K562 (cell line): Measurements from ENCODE around the gene IQCK. TPM values are rescaled to one million over a fixed set of nuclear protein-coding genes. Genes with fewer than 3 reads are reported as not detected.

ENCODE experiments used
- ATAC-seq: fragments of 200-7000 bp; cut with Tn5 transposase; 3 replicates; pipeline ENCODE4 v1.9.1; 2020; ENCODE audit warnings: moderate library complexity
- BruUV-seq: library from RNA; stranded (reverse); fragments of 400-500 nt; replicated peaks from 2 replicates; lab custom pipeline; 2021; lab: Mats Ljungman, UMichigan
- CTCF ChIA-PET: fragments of 300-600 bp; formaldehyde crosslinking; extraction: SDS; loops from one replicate; lab custom pipeline; 2021; ENCODE audit warnings: low intra/inter-chr PET ratio; lab: Yijun Ruan, JAX
- POLR2A ChIA-PET: fragments of 300-600, 350-650 bp; sonication (Branson Sonifier 250); formaldehyde crosslinking; extraction: SDS; loops from one replicate; lab custom pipeline; 2021; ENCODE audit warnings: antibody characterized with exemption, inconsistent platforms; lab: Yijun Ruan, JAX
- DNase-seq, 4 experiments: peaks; one replicate each; pipeline versions ENCODE4 v3.0.0 to v3.0.0-alpha.2; 2011 to 2018; ENCODE audit warnings: low spot score in 3 of 4, mixed read lengths in 3 of 4; ENCODE audit errors: extremely low read depth in 1 of 4
- FAIRE-seq: peaks from 2 replicates; lab custom pipeline; 2011; peaks lifted over from hg19 to GRCh38; lab: Jason Lieb, UNC
- H2AFZ ChIP-seq: 2 replicates; pipeline ENCODE4 v1.6.0; 2011; ENCODE audit warnings: low read depth, low read length, control low read depth, inconsistent platforms
- H3K27ac ChIP-seq: fragments of 200-600 bp; 3 replicates; pipeline ENCODE4 v1.8.0; 2011; ENCODE audit warnings: low read depth, mild to moderate bottlenecking, control low read depth, inconsistent platforms, low read length, moderate library complexity, mixed read lengths; ENCODE audit errors: extremely low read depth
- H3K27me3 ChIP-seq, 2 experiments: fragments of 300-600 bp in 1 of 2; 2 replicates in 1 of 2; 3 replicates in 1 of 2; pipeline versions ENCODE4 v1.6.0 to v1.8.0; 2011; ENCODE audit warnings: inconsistent platforms in 2 of 2, low read length in 2 of 2, mild to moderate bottlenecking in 1 of 2, mixed read lengths in 1 of 2, moderate library complexity in 1 of 2; ENCODE audit not compliant: control insufficient read depth in 2 of 2, insufficient read depth in 2 of 2
- H3K36me3 ChIP-seq: fragments of 300-600 bp; 3 replicates; pipeline ENCODE4 v1.8.0; 2011; ENCODE audit warnings: mild to moderate bottlenecking, low read length, inconsistent platforms; ENCODE audit not compliant: control insufficient read depth, insufficient read depth
- H3K4me1 ChIP-seq, 2 experiments: fragments of 200-600 bp in 1 of 2; replicated peaks in 1 of 2; 2 replicates in 1 of 2; 3 replicates in 1 of 2; pipeline versions ENCODE4 v1.5.1 to v1.8.0; 2011; ENCODE audit warnings: inconsistent platforms in 2 of 2, low read length in 2 of 2, mild to moderate bottlenecking in 1 of 2, mixed read lengths in 1 of 2, moderate library complexity in 1 of 2; ENCODE audit not compliant: control insufficient read depth in 2 of 2, insufficient read depth in 2 of 2
- H3K4me2 ChIP-seq: 2 replicates; pipeline ENCODE4 v1.6.1; 2011; ENCODE audit warnings: low read length, control low read depth, inconsistent platforms, mixed read lengths; ENCODE audit not compliant: insufficient read depth
- H3K4me3 ChIP-seq: fragments of 200-600 bp; sonication (generic), shearing (Covaris generic); 2 replicates; pipeline ENCODE4 v1.5.1; 2016; ENCODE audit warnings: control low read depth, inconsistent platforms
- H3K79me2 ChIP-seq: fragments of 200-600 bp; 3 replicates; pipeline ENCODE4 v1.8.0; 2011; ENCODE audit warnings: low read length, inconsistent platforms; ENCODE audit not compliant: control insufficient read depth, insufficient read depth
- H3K9ac ChIP-seq, 2 experiments: 2 replicates each; pipeline versions ENCODE4 v1.6.0 to v1.6.1; 2011; ENCODE audit warnings: low read depth in 2 of 2, low read length in 2 of 2, control low read depth in 1 of 2, inconsistent platforms in 1 of 2, mild to moderate bottlenecking in 1 of 2, mixed read lengths in 1 of 2; ENCODE audit not compliant: insufficient read depth in 1 of 2
- H3K9me1 ChIP-seq: one replicate; pipeline ENCODE4 v1.6.0; 2011; ENCODE audit warnings: inconsistent platforms, mild to moderate bottlenecking, low read length, moderate library complexity; ENCODE audit not compliant: control insufficient read depth, insufficient read depth
- H3K9me3 ChIP-seq: replicated peaks from 2 replicates; pipeline ENCODE4 v1.5.1; 2011; ENCODE audit warnings: low read depth, low read length, inconsistent platforms; ENCODE audit not compliant: control insufficient read depth, insufficient read depth
- H4K20me1 ChIP-seq: replicated peaks from 2 replicates; pipeline ENCODE4 v1.6.1; 2011; ENCODE audit warnings: low read length, inconsistent platforms, mixed read lengths; ENCODE audit not compliant: control insufficient read depth, insufficient read depth
- ARID1B ChIP-seq: fragments of 450-650 bp; IDR thresholded peaks from 2 replicates; pipeline ENCODE4 v1.6.1; 2016; ENCODE audit warnings: antibody characterized with exemption, mild to moderate bottlenecking, inconsistent platforms
- CEBPZ ChIP-seq: fragments of 150-350 bp; IDR thresholded peaks from 2 replicates; pipeline ENCODE4 v1.6.1; 2014; ENCODE audit warnings: low read depth, mild to moderate bottlenecking, low read length, borderline replicate concordance
- DPF2 ChIP-seq: fragments of 450-650 bp; IDR thresholded peaks from 2 replicates; pipeline ENCODE4 v1.6.1; 2016
- FOXJ3 ChIP-seq: sonication (generic); formaldehyde crosslinking; IDR thresholded peaks from 2 replicates; pipeline ENCODE4 v1.4.0; 2020; ENCODE audit warnings: mild to moderate bottlenecking, missing genetic modification reagents
- MCM3 ChIP-seq: fragments of 450-650 bp; IDR thresholded peaks from 2 replicates; pipeline ENCODE4 v1.6.1; 2016
- PTBP1 ChIP-seq: fragments of 200-400 bp; formaldehyde crosslinking; IDR thresholded peaks from 2 replicates; pipeline ENCODE4 v1.6.1; 2017; ENCODE audit warnings: low read depth, low read length
- TARDBP ChIP-seq: fragments of 450-650 bp; IDR thresholded peaks from 2 replicates; pipeline ENCODE4 v1.6.1; 2016
- ZMIZ1 ChIP-seq, 2 experiments: fragments of 150-350 bp in 1 of 2; IDR thresholded peaks; 2 replicates each; pipeline ENCODE4 v1.6.1; 2012 to 2016; ENCODE audit warnings: low read depth in 2 of 2, low read length in 2 of 2, mild to moderate bottlenecking in 1 of 2, moderate library complexity in 1 of 2
- WGBS: fragments of 100-300 bp; shearing (Covaris generic); methylation state at CpG from one replicate; pipeline ENCODE4 v1.1.6; 2016; ENCODE audit warnings: low coverage, mixed read lengths; ENCODE audit not compliant: insufficient coverage; ENCODE audit errors: missing lambda C conversion rate; 5-methylcytosine and 5-hydroxymethylcytosine counted together
- in situ Hi-C: fragments of 300-500 bp; cut with MboI; formaldehyde crosslinking; loops from 4 replicates; pipeline ENCODE4 v1.15.0; 2018; ENCODE audit warnings: inconsistent platforms, mixed read lengths
- intact Hi-C: fragments of 100-400 bp; cut with micrococcal nuclease; formaldehyde crosslinking; loops from 2 replicates; pipeline ENCODE4 v1.14.2; 2022
- polyA plus RNA-seq, 8 experiments: library from polyadenylated mRNA; depleted of rRNA in 4 of 8; stranded (reverse) in 5 of 8; unstranded in 3 of 8; fragments of >200 nt; fragmentation: Nextera tagmentation in 2 of 8; fragmentation: Illumina TruSeq in 1 of 8; extraction: Ambion mirVana in 2 of 8; extraction: Trizol in 1 of 8; gene quantifications; 2 replicates each; pipeline versions ENCODE4 v1.2.1 to v1.2.3, GENCODE V29; 2011 to 2014; ENCODE audit warnings: inconsistent platforms in 1 of 8, missing spikeins in 1 of 8
- total RNA-seq, 7 experiments: library from RNA; depleted of rRNA in 6 of 7; stranded (reverse); fragments of >200 nt in 6 of 7; fragmentation: Illumina TruSeq in 2 of 7; extraction: Trizol in 2 of 7; gene quantifications; 2 replicates each; pipeline versions ENCODE4 v1.2.1 to v1.2.3, GENCODE V29; 2011 to 2021; ENCODE audit warnings: low replicate concordance in 1 of 7

The IQCK gene
- total and polyA plus RNA-seq, 9 of the 15 experiments (the other 6 are each of a cell fraction or from before 2014, with no cell fraction given), result 5.2 to 12.2 (median 7.3) TPM

GRCh38 chr16:19874851-19875546, 156.9 kb downstream of the IQCK start:
- WGBS, result 26% methylated on average over 17 of the region's 18 CpGs
- FAIRE-seq (no peak), ATAC-seq (no peak), DNase-seq (no peak)
- Histone ChIP-seq H3K9me1 (no peaks in the 10 kb centered on the region), H3K4me1 (peaks cover 0 to 5% of the 10 kb centered on the region in 2 experiments; a peak in 3 of 5 replicates), H3K9me3 (no peaks in the 10 kb centered on the region), H3K4me2 (no peak overlapping the region), H4K20me1 (peaks cover 14% of the 10 kb centered on the region), H3K79me2 (no peaks in the 10 kb centered on the region), H3K9ac (no peak overlapping the region), H3K27me3 (peaks cover 8 to 32% of the 10 kb centered on the region in 2 experiments; a peak in 4 of 5 replicates), H3K4me3 (no peak overlapping the region), H2AFZ (no peak overlapping the region), H3K36me3 (no peaks in the 10 kb centered on the region), H3K27ac (no peak overlapping the region)
- BruUV-seq, result no TSS peak
- TF ChIP-seq FOXJ3, result no peak
- TF ChIP-seq DPF2, result no peak
- no peak for TF ChIP-seq PTBP1
- no peak for TF ChIP-seq MCM3
- TF ChIP-seq CEBPZ, result no peak
- no peak for TF ChIP-seq TARDBP
- no peak for TF ChIP-seq ARID1B
- TF ChIP-seq ZMIZ1 (IDR thresholded peaks at IDR 0.05; ENCODE audit: low read depth in 2 of 2, low read length in 2 of 2), result no peak
- in situ Hi-C loops (loop anchor here (25.0 kb wide), 1 partner anchor 488 kb away; no protein-coding TSS in a partner anchor), intact Hi-C loops (no loop called here)
- CTCF ChIA-PET, result no interaction called here
- POLR2A ChIA-PET, result interaction anchor here (0.7 kb wide), 1 partner anchor 17 kb away, joined by 5 read pairs; no protein-coding TSS in a partner anchor
